Fibroblast of mammary gland (primary cell): ENCODE results near the gene KCNAB1.

Experiments
- DNase-seq: peaks from one replicate; pipeline ENCODE4 v3.0.0-alpha.2; 2010; ENCODE audit warnings: low read depth
- H3K4me3 ChIP-seq: 2 replicates; pipeline ENCODE4 v1.5.1; 2011; ENCODE audit warnings: low read depth, mild to moderate bottlenecking, low read length, moderate library complexity; ENCODE audit not compliant: control insufficient read depth
- TF ChIP-seq, protein P1 (sequence below): conservative IDR thresholded peaks from 2 replicates; pipeline ENCODE4 v1.5.1; 2011; ENCODE audit warnings: low read depth, low read length, inconsistent platforms; ENCODE audit not compliant: control insufficient read depth, insufficient read depth

KCNAB1 gene

GRCh38 chr3:156413293-156413892 lies 293.0 kb downstream of the KCNAB1 start:
- TF ChIP-seq, protein P1, sequence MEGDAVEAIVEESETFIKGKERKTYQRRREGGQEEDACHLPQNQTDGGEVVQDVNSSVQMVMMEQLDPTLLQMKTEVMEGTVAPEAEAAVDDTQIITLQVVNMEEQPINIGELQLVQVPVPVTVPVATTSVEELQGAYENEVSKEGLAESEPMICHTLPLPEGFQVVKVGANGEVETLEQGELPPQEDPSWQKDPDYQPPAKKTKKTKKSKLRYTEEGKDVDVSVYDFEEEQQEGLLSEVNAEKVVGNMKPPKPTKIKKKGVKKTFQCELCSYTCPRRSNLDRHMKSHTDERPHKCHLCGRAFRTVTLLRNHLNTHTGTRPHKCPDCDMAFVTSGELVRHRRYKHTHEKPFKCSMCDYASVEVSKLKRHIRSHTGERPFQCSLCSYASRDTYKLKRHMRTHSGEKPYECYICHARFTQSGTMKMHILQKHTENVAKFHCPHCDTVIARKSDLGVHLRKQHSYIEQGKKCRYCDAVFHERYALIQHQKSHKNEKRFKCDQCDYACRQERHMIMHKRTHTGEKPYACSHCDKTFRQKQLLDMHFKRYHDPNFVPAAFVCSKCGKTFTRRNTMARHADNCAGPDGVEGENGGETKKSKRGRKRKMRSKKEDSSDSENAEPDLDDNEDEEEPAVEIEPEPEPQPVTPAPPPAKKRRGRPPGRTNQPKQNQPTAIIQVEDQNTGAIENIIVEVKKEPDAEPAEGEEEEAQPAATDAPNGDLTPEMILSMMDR: no peak

GRCh38 chr3:156416846-156417558 lies 296.6 kb downstream of the KCNAB1 start:
- H3K4me3 ChIP-seq: no peak overlapping the region
- peak; percentile 69 for DNase-seq
- TF ChIP-seq, protein P1: no peak

More at GRCh38 chr3:156413293-156413892, 293.0 kb downstream of the KCNAB1 start:
- DNase-seq: no peak
- no peak overlapping the region for H3K4me3 ChIP-seq

- H3K4me3 ChIP-seq: no peak overlapping the region
- TF ChIP-seq, protein P1: no peak
- no peak for DNase-seq
Measured at GRCh38 chr3:156417559-156418132, 297.3 kb downstream of the KCNAB1 start.

DNA sequence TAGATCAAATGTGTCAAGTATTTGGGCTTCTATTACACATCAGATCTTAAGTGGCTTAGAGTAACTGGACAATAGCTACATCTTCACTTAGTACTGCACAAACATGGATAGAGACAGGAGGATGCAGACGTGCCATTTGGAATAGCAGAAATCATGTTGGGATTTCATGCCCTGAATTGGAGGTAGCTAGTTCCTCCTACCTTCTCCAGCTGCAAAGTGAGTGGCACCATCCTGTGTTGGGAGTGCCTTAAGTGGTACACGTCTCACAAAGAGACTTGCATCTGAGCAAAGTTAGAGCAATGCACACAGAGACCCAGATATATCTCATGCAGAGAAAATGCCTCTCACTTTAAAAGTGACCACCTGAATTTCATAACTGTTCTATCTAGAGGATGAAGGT lies 298.1 kb downstream of the KCNAB1 start:
- TF ChIP-seq, protein P1: no peak
- DNase-seq: no peak
- H3K4me3 ChIP-seq: no peak overlapping the region

GRCh38 chr3:156421534-156421933 lies 301.2 kb downstream of the KCNAB1 start:
- TF ChIP-seq, protein P1: no peak
- no peak overlapping the region for H3K4me3 ChIP-seq
- DNase-seq: no peak

GRCh38 chr3:156424758-156425157 lies 304.4 kb downstream of the KCNAB1 start:
- TF ChIP-seq, protein P1: no peak
- no peak for DNase-seq
- H3K4me3 ChIP-seq: no peak overlapping the region
